Osteocyte (in vitro differentiated cells): ENCODE data around the gene EIF4G3. TPM values are rescaled to one million over a fixed set of nuclear protein-coding genes. Genes with fewer than 3 reads are reported as not detected.

Source experiments
- DNase-seq: peaks from one replicate; pipeline ENCODE4 v3.0.0; 2021; ENCODE audit warnings: mixed read lengths; ENCODE audit not compliant: unreplicated experiment; ENCODE audit errors: extremely low spot score
- H3K27ac Mint-ChIP-seq: one replicate; pipeline ENCODE4 v1.8.0; 2021; ENCODE audit warnings: mild to moderate bottlenecking, mixed read lengths; ENCODE audit not compliant: unreplicated experiment
- H3K27me3 Mint-ChIP-seq: one replicate; pipeline ENCODE4 v1.8.0; 2021; ENCODE audit warnings: mixed read lengths; ENCODE audit not compliant: unreplicated experiment
- H3K36me3 Mint-ChIP-seq: one replicate; pipeline ENCODE4 v1.8.0; 2021; ENCODE audit warnings: mixed read lengths; ENCODE audit not compliant: unreplicated experiment
- H3K4me1 Mint-ChIP-seq: one replicate; pipeline ENCODE4 v1.8.0; 2021; ENCODE audit warnings: mixed read lengths; ENCODE audit not compliant: unreplicated experiment
- H3K4me3 Mint-ChIP-seq: one replicate; pipeline ENCODE4 v1.8.0; 2021; ENCODE audit warnings: mild to moderate bottlenecking, moderate library complexity, mixed read lengths; ENCODE audit not compliant: unreplicated experiment
- H3K9me3 Mint-ChIP-seq: one replicate; pipeline ENCODE4 v1.8.0; 2021; ENCODE audit warnings: mixed read lengths; ENCODE audit not compliant: unreplicated experiment
- total RNA-seq: library from RNA; stranded (reverse); gene quantifications from 2 replicates; pipeline ENCODE4 v1.2.1, GENCODE V29; 2021
- TF ChIP-seq, protein P1 (sequence below): fragments of 200-600 bp; sonication (generic); IDR thresholded peaks from 2 replicates; pipeline ENCODE4 v1.5.0; 2021; ENCODE audit warnings: antibody characterized with exemption, mild to moderate bottlenecking, moderate library complexity

The EIF4G3 gene
- total RNA-seq, 1 donor from 2014 or later, result 81.9 TPM

- Mint-ChIP-seq H3K27me3 (no peaks in the 10 kb centered on the region), H3K4me1 (peaks cover 13% of the 10 kb centered on the region), H3K4me3 (no peak overlapping the region), H3K36me3 (peaks cover 48% of the 10 kb centered on the region), H3K9me3 (no peaks in the 10 kb centered on the region), H3K27ac (no peak overlapping the region)
- TF ChIP-seq, protein P1, sequence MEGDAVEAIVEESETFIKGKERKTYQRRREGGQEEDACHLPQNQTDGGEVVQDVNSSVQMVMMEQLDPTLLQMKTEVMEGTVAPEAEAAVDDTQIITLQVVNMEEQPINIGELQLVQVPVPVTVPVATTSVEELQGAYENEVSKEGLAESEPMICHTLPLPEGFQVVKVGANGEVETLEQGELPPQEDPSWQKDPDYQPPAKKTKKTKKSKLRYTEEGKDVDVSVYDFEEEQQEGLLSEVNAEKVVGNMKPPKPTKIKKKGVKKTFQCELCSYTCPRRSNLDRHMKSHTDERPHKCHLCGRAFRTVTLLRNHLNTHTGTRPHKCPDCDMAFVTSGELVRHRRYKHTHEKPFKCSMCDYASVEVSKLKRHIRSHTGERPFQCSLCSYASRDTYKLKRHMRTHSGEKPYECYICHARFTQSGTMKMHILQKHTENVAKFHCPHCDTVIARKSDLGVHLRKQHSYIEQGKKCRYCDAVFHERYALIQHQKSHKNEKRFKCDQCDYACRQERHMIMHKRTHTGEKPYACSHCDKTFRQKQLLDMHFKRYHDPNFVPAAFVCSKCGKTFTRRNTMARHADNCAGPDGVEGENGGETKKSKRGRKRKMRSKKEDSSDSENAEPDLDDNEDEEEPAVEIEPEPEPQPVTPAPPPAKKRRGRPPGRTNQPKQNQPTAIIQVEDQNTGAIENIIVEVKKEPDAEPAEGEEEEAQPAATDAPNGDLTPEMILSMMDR, result no peak
- DNase-seq, result no peak
Observed at GRCh38 chr1:20775700-20776099, 401.0 kb downstream of the EIF4G3 start.

DNA sequence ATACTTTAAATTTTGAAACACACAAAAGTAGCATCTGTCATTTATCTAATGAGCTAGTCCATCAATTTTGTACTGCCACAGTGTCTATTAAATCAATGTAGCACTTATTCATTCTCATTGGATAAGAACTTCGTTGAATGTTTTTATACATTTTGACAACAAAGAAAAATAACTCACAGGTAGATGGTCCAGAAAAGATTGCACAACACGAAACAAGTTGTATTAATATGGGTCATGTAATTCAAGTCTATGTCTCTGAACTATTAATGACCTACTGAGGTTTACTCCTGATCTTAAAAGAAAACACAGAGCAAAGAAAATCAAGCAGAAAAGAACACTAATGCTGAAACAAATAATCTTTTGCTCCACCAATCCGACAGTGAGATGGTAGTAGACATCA is 404.9 kb downstream of the EIF4G3 start:
- no peak overlapping the region for H3K27ac Mint-ChIP-seq

GRCh38 chr1:20770314-20771087 is 406.2 kb downstream of the EIF4G3 start:
- no peak for DNase-seq
- Mint-ChIP-seq H3K9me3 (no peaks in the 10 kb centered on the region), H3K4me3 (no peak overlapping the region), H3K4me1 (no peaks in the 10 kb centered on the region), H3K36me3 (peaks cover 54% of the 10 kb centered on the region), H3K27ac (no peak overlapping the region), H3K27me3 (no peaks in the 10 kb centered on the region)
- TF ChIP-seq, protein P1, result no peak

More for the DNA sequence above, 404.9 kb downstream of the EIF4G3 start:
- Mint-ChIP-seq H3K27me3 (no peaks in the 10 kb centered on the region), H3K4me1 (no peaks in the 10 kb centered on the region), H3K9me3 (no peaks in the 10 kb centered on the region), H3K36me3 (peaks cover 51% of the 10 kb centered on the region), H3K4me3 (no peak overlapping the region)
- TF ChIP-seq, protein P1, result no peak
- DNase-seq, result no peak

DNA sequence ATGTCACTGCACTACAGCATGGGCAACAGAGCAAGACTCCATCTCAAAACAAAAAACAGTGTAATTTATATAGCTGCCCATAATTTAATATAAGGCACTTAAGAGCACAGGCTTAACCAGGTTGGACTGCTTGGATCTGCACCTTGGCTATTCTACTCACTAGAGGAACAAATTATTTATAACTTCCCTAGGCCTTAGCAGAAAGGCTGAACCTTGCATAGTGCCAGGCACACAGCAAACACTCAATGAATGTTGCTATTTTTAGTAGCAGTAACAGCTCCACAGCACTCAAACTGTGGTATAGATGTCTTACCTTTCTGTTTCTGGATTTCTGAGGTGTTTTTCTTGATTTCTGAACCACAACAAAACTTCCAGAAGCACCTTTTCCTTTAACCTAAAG is 409.4 kb downstream of the EIF4G3 start:
- Mint-ChIP-seq H3K9me3 (no peaks in the 10 kb centered on the region), H3K27ac (no peak overlapping the region), H3K4me1 (no peaks in the 10 kb centered on the region), H3K36me3 (peaks cover 51% of the 10 kb centered on the region), H3K4me3 (no peak overlapping the region), H3K27me3 (no peaks in the 10 kb centered on the region)
- DNase-seq, result no peak
- TF ChIP-seq, protein P1, result no peak

GRCh38 chr1:20763417-20763816 is 413.3 kb downstream of the EIF4G3 start:
- Mint-ChIP-seq H3K36me3 (peaks cover 53% of the 10 kb centered on the region), H3K27me3 (no peaks in the 10 kb centered on the region), H3K27ac (no peak overlapping the region), H3K4me3 (no peak overlapping the region), H3K4me1 (no peaks in the 10 kb centered on the region), H3K9me3 (no peaks in the 10 kb centered on the region)
- DNase-seq, result no peak
- TF ChIP-seq, protein P1, result no peak
